ENCODE results near the gene ZMYND8.
A peak's percentile ranks its signal among the peaks of the same experiment; 100 is the strongest.

ZMYND8 gene

GRCh38 chr20:47317127-47317895, 39.2 kb downstream of the ZMYND8 start (continued):
- TF ChIP-seq ZNF416 (tag by site-specific recombination; IDR thresholded peaks at IDR 0.05) (no peak), ZNF398 (tag by site-specific recombination; IDR thresholded peaks at IDR 0.05) (peak; percentile 64), ZNF747 (tag by site-specific recombination; IDR thresholded peaks at IDR 0.05) (no peak), ZNF677 (tag by site-specific recombination; IDR thresholded peaks at IDR 0.05) (no peak), TSHZ1 (tag by site-specific recombination; IDR thresholded peaks at IDR 0.05; ENCODE audit: borderline replicate concordance) (no peak), ZNF2 (tag by site-specific recombination; IDR thresholded peaks at IDR 0.05) (no peak), ZNF571 (tag by site-specific recombination; IDR thresholded peaks at IDR 0.05) (no peak), PATZ1 (tag by site-specific recombination; IDR thresholded peaks at IDR 0.05) (peak; percentile 79), ZNF654 (tag by site-specific recombination; IDR thresholded peaks at IDR 0.05; ENCODE audit: low read depth) (no peak), OSR2 (tag by site-specific recombination; IDR thresholded peaks at IDR 0.05) (peak; percentile 38; the same call in 1 of the 2 replicates), ZNF791 (tag by site-specific recombination; IDR thresholded peaks at IDR 0.05) (no peak), KLF17 (tag by site-specific recombination; IDR thresholded peaks at IDR 0.05) (peak; percentile 83), ZNF292 (tag by site-specific recombination; IDR thresholded peaks at IDR 0.05; ENCODE audit: borderline replicate concordance, low read depth) (no peak), GFI1B (tag by site-specific recombination; IDR thresholded peaks at IDR 0.05) (no peak), ZNF211 (tag by site-specific recombination; IDR thresholded peaks at IDR 0.05; ENCODE audit: low read depth) (no peak), ZNF280C (tag by site-specific recombination; IDR thresholded peaks at IDR 0.05) (no peak), ZNF19 (tag by site-specific recombination; IDR thresholded peaks at IDR 0.05; ENCODE audit: low read depth) (no peak), ZNF701 (tag by site-specific recombination; IDR thresholded peaks at IDR 0.05) (no peak), YY1 (tag by site-specific recombination; IDR thresholded peaks at IDR 0.05) (no peak), ZNF138 (tag by site-specific recombination; IDR thresholded peaks at IDR 0.05; ENCODE audit: borderline replicate concordance) (no peak), SP7 (tag by site-specific recombination; IDR thresholded peaks at IDR 0.05) (peak; percentile 84), ZNF658 (tag by site-specific recombination; IDR thresholded peaks at IDR 0.05) (no peak), ZNF10 (tag by site-specific recombination; IDR thresholded peaks at IDR 0.05) (no peak), ZNF223 (tag by site-specific recombination; IDR thresholded peaks at IDR 0.05) (no peak), ZXDB (tag by site-specific recombination; IDR thresholded peaks at IDR 0.05) (peak; percentile 94), ZSCAN5A (tag by site-specific recombination; IDR thresholded peaks at IDR 0.05) (no peak), ZNF221 (tag by site-specific recombination; IDR thresholded peaks at IDR 0.05; ENCODE audit: borderline replicate concordance) (no peak), ZNF248 (tag by site-specific recombination; IDR thresholded peaks at IDR 0.05) (no peak), ZNF530 (tag by site-specific recombination; IDR thresholded peaks at IDR 0.05; ENCODE audit: low read depth) (no peak)

Measured in HEK293 (cell line).